ENCODE results near the gene NRP1. TPM values are rescaled to one million over a fixed set of nuclear protein-coding genes. Genes with fewer than 3 reads are reported as not detected.

Gene NRP1
- total and polyA plus RNA-seq, 2 donors, result 15.4 to 15.8 TPM

DNA sequence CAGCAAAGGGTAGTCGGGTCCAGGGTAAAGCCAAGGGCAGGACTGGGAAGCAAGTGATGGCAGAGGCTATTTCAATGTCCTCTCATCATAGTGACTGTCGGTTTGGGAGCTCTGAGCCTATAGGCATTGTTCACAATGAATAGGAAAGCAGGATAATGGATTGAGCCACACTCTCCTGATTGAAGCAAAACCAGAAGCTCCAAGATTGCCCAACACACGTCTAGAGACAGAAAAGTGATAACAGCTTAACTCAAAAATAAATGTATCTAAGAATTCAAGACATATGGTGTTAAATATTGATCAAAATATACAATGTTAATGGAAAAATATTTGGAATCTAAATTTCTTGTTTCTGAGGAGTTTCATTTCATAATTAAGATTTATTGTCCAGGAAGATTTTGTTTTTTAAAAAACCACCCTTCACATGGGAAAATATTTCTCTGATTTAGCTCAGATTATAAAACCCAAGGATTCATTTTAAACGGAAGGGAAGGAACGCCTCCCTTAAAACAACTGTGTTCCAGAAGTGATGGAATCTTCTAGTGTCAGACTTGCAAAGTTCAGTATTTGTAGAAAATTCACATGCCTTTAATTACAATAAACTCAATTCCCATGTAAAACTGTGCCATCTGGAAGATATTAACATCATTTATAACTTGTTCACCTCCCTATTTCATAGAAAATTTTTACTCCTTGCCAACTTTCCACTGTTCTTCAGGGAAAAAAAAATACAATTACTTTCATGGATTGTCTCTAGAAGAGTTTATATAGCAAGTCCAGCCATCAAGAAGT is 54.5 kb downstream of the NRP1 start:
- DNase-seq (ENCODE audit: low read depth in 6 of 9, low spot score in 9 of 9), result no peak
- Histone ChIP-seq H3K27me3 (ENCODE audit: control insufficient read depth in 2 of 2, insufficient read depth in 1 of 2, low read length in 1 of 2) (no peaks in the 10 kb centered on the region), H3K27ac (ENCODE audit: low read depth in 1 of 2, low read length in 1 of 2) (no peak overlapping the region), H3K4me3 (ENCODE audit: low read length in 2 of 2) (no peak overlapping the region), H3K4me1 (ENCODE audit: control insufficient read depth in 2 of 2, insufficient read depth in 2 of 2, low read length in 2 of 2) (no peaks in the 10 kb centered on the region), H3K9me3 (ENCODE audit: control insufficient read depth in 2 of 2, insufficient read depth in 1 of 2, low read length in 1 of 2) (no peaks in the 10 kb centered on the region), H3K36me3 (ENCODE audit: control insufficient read depth in 2 of 2, insufficient read depth in 2 of 2, low read length in 1 of 2) (no peaks in the 10 kb centered on the region)
- WGBS, result 91% methylated on average over 5 of the region's 5 CpGs

DNA sequence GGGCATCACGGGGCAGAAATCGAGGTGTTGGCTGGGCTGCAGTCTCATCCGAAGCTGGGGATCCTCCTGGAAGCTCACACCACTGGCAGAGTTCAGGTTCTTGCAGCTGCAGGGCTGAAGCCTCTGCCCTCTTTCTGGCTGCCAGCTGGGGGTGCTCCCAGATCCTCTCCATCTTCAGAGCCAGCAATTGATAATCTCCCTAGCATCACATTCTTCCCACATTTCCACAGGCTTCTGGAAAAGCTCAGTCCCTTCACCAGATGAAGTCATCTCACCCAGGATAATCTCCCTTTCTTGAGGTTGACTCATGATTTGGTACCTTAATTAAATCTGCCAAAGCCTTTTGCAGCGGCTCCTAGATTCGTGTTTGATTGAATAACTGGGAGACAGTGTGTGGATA is 55.2 kb downstream of the NRP1 start:
- Histone ChIP-seq H3K27ac (ENCODE audit: low read depth in 1 of 2, low read length in 1 of 2) (no peak overlapping the region), H3K27me3 (ENCODE audit: control insufficient read depth in 2 of 2, insufficient read depth in 1 of 2, low read length in 1 of 2) (no peaks in the 10 kb centered on the region), H3K4me3 (ENCODE audit: low read length in 2 of 2) (no peak overlapping the region), H3K36me3 (ENCODE audit: control insufficient read depth in 2 of 2, insufficient read depth in 2 of 2, low read length in 1 of 2) (no peaks in the 10 kb centered on the region), H3K9me3 (ENCODE audit: control insufficient read depth in 2 of 2, insufficient read depth in 1 of 2, low read length in 1 of 2) (no peaks in the 10 kb centered on the region), H3K4me1 (ENCODE audit: control insufficient read depth in 2 of 2, insufficient read depth in 2 of 2, low read length in 2 of 2) (no peaks in the 10 kb centered on the region)
- WGBS, result 95% methylated on average over 5 of the region's 5 CpGs
- DNase-seq (ENCODE audit: low read depth in 6 of 9, low spot score in 9 of 9), result no peak

DNA sequence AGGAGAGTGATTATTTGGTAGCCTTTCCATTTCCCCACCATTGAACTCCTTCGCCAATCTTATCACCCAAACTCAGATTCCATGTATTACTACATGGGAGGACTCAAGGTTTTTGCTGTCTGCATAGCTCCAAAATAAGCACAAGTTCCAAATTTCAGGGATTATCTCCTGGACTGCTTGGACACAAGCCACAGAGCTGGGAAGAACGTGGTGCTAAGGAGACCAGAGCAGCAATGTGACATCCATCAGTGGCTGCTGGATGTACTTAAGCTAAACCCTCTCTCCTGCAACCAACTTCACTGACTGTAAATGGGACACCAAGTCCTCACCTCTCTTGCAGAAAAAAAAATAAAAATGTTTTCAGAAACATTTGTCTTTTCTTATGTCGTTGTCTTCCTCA is 56.3 kb downstream of the NRP1 start:
- no peak for DNase-seq (ENCODE audit: low read depth in 6 of 9, low spot score in 9 of 9)
- no peak overlapping the region for H3K27ac ChIP-seq (ENCODE audit: low read depth in 1 of 2, low read length in 1 of 2)
- no peaks in the 10 kb centered on the region for H3K27me3 ChIP-seq (ENCODE audit: control insufficient read depth in 2 of 2, insufficient read depth in 1 of 2, low read length in 1 of 2)
- no peaks in the 10 kb centered on the region for H3K4me1 ChIP-seq (ENCODE audit: control insufficient read depth in 2 of 2, insufficient read depth in 2 of 2, low read length in 2 of 2)
- H3K4me3 ChIP-seq (ENCODE audit: low read length in 2 of 2), result no peak overlapping the region
- H3K9me3 ChIP-seq (ENCODE audit: control insufficient read depth in 2 of 2, insufficient read depth in 1 of 2, low read length in 1 of 2), result no peaks in the 10 kb centered on the region
- 91% methylated on average over 3 of the region's 3 CpGs for WGBS
- no peaks in the 10 kb centered on the region for H3K36me3 ChIP-seq (ENCODE audit: control insufficient read depth in 2 of 2, insufficient read depth in 2 of 2, low read length in 1 of 2)

DNA sequence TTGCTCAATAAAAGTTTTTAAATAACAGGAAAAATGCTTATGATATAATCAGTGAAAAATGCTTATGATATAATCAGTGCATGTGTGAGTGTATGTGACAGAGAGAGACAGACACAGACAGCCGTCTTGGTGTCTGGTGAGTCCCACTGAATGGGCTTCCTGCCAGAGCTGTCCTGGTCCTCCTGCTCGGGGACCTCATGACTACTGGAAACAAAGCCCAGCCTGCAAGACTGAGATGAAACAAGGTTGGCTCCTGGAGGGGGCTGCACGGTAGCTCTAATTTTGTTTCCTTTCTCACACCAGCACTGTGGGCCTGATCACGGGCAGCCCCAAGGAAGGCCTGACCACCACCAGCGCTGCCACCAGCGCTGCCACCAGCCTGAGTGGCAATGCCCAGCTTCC is 57.3 kb downstream of the NRP1 start:
- no peak for DNase-seq (ENCODE audit: low read depth in 6 of 9, low spot score in 9 of 9)
- Histone ChIP-seq H3K4me3 (ENCODE audit: low read length in 2 of 2) (no peak overlapping the region), H3K9me3 (ENCODE audit: control insufficient read depth in 2 of 2, insufficient read depth in 1 of 2, low read length in 1 of 2) (no peaks in the 10 kb centered on the region), H3K27ac (ENCODE audit: low read depth in 1 of 2, low read length in 1 of 2) (no peak overlapping the region), H3K4me1 (ENCODE audit: control insufficient read depth in 2 of 2, insufficient read depth in 2 of 2, low read length in 2 of 2) (no peaks in the 10 kb centered on the region), H3K36me3 (ENCODE audit: control insufficient read depth in 2 of 2, insufficient read depth in 2 of 2, low read length in 1 of 2) (no peaks in the 10 kb centered on the region), H3K27me3 (ENCODE audit: control insufficient read depth in 2 of 2, insufficient read depth in 1 of 2, low read length in 1 of 2) (no peaks in the 10 kb centered on the region)
- WGBS, result 91% methylated on average over 6 of the region's 6 CpGs

DNA sequence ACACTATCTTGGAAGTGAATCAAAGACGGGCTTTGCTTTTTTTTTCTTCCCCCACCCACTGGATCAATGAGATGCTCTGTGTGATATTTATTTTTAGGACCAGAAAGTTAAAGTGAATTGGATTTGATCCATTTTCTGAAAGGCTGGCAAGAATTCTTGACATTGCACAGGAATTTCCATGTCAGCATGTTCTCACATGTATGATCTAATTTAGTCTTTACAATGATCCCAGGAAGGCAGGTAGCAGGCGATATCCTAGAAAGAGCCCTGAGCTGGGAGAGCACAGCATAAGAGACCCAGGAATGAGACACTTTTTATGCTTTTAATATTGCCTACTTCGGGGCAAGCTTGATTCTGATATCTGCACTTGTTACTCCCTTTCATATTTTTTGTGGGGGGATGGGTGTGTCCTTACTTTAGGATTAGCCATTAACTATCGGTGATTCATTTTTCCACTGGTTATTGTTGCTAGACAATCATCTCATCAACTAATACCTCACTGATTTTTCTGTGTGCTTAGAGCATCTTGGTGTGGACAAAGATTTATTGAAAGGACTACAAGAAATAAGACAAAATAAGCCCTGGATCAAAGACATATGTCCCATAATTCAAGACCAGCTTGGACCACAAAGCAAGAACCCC is 58.1 kb downstream of the NRP1 start:
- 94% methylated on average over 4 of the region's 4 CpGs for WGBS
- no peak for DNase-seq (ENCODE audit: low read depth in 6 of 9, low spot score in 9 of 9)
- H3K36me3 ChIP-seq (ENCODE audit: control insufficient read depth in 2 of 2, insufficient read depth in 2 of 2, low read length in 1 of 2), result no peaks in the 10 kb centered on the region
- no peak overlapping the region for H3K27ac ChIP-seq (ENCODE audit: low read depth in 1 of 2, low read length in 1 of 2)
- no peaks in the 10 kb centered on the region for H3K4me1 ChIP-seq (ENCODE audit: control insufficient read depth in 2 of 2, insufficient read depth in 2 of 2, low read length in 2 of 2)
- no peak overlapping the region for H3K4me3 ChIP-seq (ENCODE audit: low read length in 2 of 2)
- no peaks in the 10 kb centered on the region for H3K9me3 ChIP-seq (ENCODE audit: control insufficient read depth in 2 of 2, insufficient read depth in 1 of 2, low read length in 1 of 2)
- no peaks in the 10 kb centered on the region for H3K27me3 ChIP-seq (ENCODE audit: control insufficient read depth in 2 of 2, insufficient read depth in 1 of 2, low read length in 1 of 2)

DNA sequence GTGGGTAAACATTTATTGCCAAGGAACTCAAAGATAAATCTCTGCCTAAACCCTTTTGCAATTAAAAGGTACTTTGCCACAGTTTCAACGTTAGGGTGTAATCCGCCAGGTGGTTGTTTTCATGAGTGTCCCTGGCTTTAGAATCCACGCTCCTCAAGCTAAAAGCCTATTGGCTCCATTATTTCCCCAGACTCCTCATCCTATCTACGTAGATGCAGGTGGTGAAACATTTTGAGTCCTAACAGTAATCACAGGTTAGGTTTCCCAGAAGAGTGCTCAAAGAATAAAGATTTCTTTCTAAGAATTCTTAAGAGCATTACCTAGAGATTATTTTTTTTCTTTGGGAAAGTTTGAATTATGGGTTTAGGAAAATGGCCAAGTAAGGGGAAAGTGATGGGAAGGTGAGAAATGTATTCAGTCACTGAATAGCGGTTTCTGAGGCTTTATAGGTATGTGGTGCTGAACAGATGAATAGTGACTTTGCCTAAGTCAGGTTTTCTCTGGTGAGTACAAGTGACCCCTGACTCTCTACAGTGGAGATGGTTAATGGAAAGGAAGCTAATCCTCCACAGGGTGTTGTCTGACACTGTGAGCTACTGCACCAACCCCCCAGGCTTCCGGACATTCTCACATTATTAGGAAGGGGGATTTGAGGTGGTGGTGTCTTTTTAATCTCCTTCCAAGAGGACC is 60.2 kb downstream of the NRP1 start:
- no peak for DNase-seq (ENCODE audit: low read depth in 6 of 9, low spot score in 9 of 9)
- H3K36me3 ChIP-seq (ENCODE audit: control insufficient read depth in 2 of 2, insufficient read depth in 2 of 2, low read length in 1 of 2), result no peaks in the 10 kb centered on the region
- H3K4me3 ChIP-seq (ENCODE audit: low read length in 2 of 2), result no peak overlapping the region
- H3K27me3 ChIP-seq (ENCODE audit: control insufficient read depth in 2 of 2, insufficient read depth in 1 of 2, low read length in 1 of 2), result no peaks in the 10 kb centered on the region
- H3K27ac ChIP-seq (ENCODE audit: low read depth in 1 of 2, low read length in 1 of 2), result no peak overlapping the region
- H3K9me3 ChIP-seq (ENCODE audit: control insufficient read depth in 2 of 2, insufficient read depth in 1 of 2, low read length in 1 of 2), result no peaks in the 10 kb centered on the region
- no peaks in the 10 kb centered on the region for H3K4me1 ChIP-seq (ENCODE audit: control insufficient read depth in 2 of 2, insufficient read depth in 2 of 2, low read length in 2 of 2)
- 96% methylated on average over 6 of the region's 6 CpGs for WGBS

DNA sequence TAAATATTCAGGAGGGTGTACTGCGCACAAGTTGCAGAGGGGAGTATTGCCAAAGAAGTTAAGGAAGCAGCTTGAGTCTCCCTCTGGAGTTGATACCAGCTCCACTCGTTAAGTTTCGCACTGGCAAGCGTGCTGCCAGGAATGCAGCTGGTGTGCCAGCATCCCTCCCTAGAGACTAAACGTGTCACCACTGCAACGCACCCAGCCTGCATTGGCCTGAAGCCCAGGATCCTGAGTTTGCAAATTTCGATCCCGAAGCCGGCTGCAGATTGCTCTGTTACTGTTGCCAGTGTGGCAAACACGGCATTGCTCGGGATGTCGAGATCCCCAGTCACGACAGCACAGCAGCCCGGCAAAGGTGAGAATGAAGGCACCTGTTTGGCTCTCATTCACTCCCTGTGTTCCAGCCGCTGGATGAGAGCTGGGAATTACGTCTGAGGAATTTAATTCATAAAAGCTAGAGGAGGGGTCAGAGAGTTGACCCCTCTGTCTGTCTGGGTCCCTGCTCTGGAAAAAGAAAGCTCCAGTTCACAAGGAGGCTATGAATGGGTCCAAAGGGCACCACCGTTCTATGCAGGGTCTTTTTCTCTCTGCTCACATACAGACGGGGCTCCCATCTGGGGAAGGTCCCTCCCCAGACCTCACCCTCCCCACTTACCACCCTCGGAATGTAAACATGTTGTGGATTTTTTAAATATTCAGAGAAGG is 61.0 kb downstream of the NRP1 start:
- WGBS, result 71% methylated on average over 19 of the region's 19 CpGs
- Histone ChIP-seq H3K36me3 (ENCODE audit: control insufficient read depth in 2 of 2, insufficient read depth in 2 of 2, low read length in 1 of 2) (no peaks in the 10 kb centered on the region), H3K27ac (ENCODE audit: low read depth in 1 of 2, low read length in 1 of 2) (no peak overlapping the region), H3K4me1 (ENCODE audit: control insufficient read depth in 2 of 2, insufficient read depth in 2 of 2, low read length in 2 of 2) (no peaks in the 10 kb centered on the region), H3K4me3 (ENCODE audit: low read length in 2 of 2) (no peak overlapping the region), H3K27me3 (ENCODE audit: control insufficient read depth in 2 of 2, insufficient read depth in 1 of 2, low read length in 1 of 2) (no peaks in the 10 kb centered on the region), H3K9me3 (ENCODE audit: control insufficient read depth in 2 of 2, insufficient read depth in 1 of 2, low read length in 1 of 2) (no peaks in the 10 kb centered on the region)
- no peak for DNase-seq (ENCODE audit: low read depth in 6 of 9, low spot score in 9 of 9)

DNA sequence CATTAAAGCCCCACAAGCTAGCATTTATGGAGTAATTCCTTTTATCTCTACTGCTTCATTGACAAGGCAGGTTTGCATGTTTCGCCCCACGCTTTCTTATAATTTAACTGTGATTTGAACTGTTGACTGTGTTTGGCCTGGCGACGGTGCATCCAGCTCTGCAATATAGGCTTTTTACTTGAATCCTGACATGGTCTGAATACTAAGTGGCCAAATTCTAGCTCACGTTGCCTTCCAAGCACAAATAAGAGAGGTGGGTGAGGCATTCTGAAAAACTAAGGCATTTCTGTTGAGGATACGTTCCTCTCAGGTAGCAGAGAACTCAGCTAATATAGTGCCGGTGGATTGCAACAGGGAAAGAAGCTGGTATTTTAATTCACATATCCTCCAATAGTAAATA is 61.8 kb downstream of the NRP1 start:
- no peaks in the 10 kb centered on the region for H3K4me1 ChIP-seq (ENCODE audit: control insufficient read depth in 2 of 2, insufficient read depth in 2 of 2, low read length in 2 of 2)
- no peak overlapping the region for H3K27ac ChIP-seq (ENCODE audit: low read depth in 1 of 2, low read length in 1 of 2)
- H3K27me3 ChIP-seq (ENCODE audit: control insufficient read depth in 2 of 2, insufficient read depth in 1 of 2, low read length in 1 of 2), result no peaks in the 10 kb centered on the region
- H3K36me3 ChIP-seq (ENCODE audit: control insufficient read depth in 2 of 2, insufficient read depth in 2 of 2, low read length in 1 of 2), result no peaks in the 10 kb centered on the region
- H3K9me3 ChIP-seq (ENCODE audit: control insufficient read depth in 2 of 2, insufficient read depth in 1 of 2, low read length in 1 of 2), result no peaks in the 10 kb centered on the region
- whole genome bisulfite sequencing, result 90% methylated on average over 7 of the region's 7 CpGs
- no peak overlapping the region for H3K4me3 ChIP-seq (ENCODE audit: low read length in 2 of 2)
- DNase-seq (ENCODE audit: low read depth in 6 of 9, low spot score in 9 of 9), result no peak
